ENCODE data around the gene ZBTB16. TPM values are rescaled to one million over a fixed set of nuclear protein-coding genes. Genes with fewer than 3 reads are reported as not detected.

Gene ZBTB16
- total and polyA plus RNA-seq, 2 experiments from 2014 or later, result 0.29 to 1.4 TPM

GRCh38 chr11:114282488-114282887, 223.0 kb downstream of the ZBTB16 start:
- H3K9me3 Mint-ChIP-seq, result no peaks in the 10 kb centered on the region
- TF ChIP-seq STAT1 (IDR thresholded peaks at IDR 0.05; ENCODE audit: unreplicated experiment) (no peak), ZNF114 (CRISPR knock-in tag; IDR thresholded peaks at IDR 0.05) (no peak), JUNB (IDR thresholded peaks at IDR 0.05; ENCODE audit: unreplicated experiment) (no peak), ZNF462 (CRISPR knock-in tag; IDR thresholded peaks at IDR 0.05) (no peak), REST (IDR thresholded peaks at IDR 0.05; ENCODE audit: unreplicated experiment) (no peak), POLR2AphosphoS5 (IDR thresholded peaks at IDR 0.05; ENCODE audit: low read depth) (no peak)
- H3K4me1 ChIP-seq (ENCODE audit: insufficient read depth), result no peaks in the 10 kb centered on the region
- H3K36me3 Mint-ChIP-seq (ENCODE audit: low read depth), result no peaks in the 10 kb centered on the region; the same call in 2 of the 3 replicates
- H3K4me1 Mint-ChIP-seq, result peaks cover 5% of the 10 kb centered on the region; the same call in 1 of the 3 replicates
- peaks cover 6% of the 10 kb centered on the region for H3K27me3 Mint-ChIP-seq (ENCODE audit: insufficient read depth, low read depth, poor library complexity)
- H3K27ac ChIP-seq (ENCODE audit: low read depth), result no peak overlapping the region
- ATAC-seq, result no peak
- H4K20me1 ChIP-seq (replicated peaks; ENCODE audit: insufficient read depth), result no peaks in the 10 kb centered on the region
- DNase-seq (ENCODE audit: low spot score), result peak; percentile 21
- no peak overlapping the region for H3K4me3 Mint-ChIP-seq
- H2AFZ ChIP-seq, result no peak overlapping the region; the same call in 1 of the 2 replicates
- no peaks in the 10 kb centered on the region for H3K36me3 ChIP-seq (ENCODE audit: insufficient read depth)
- no peak overlapping the region for H3K4me3 ChIP-seq
- H3K9me2 ChIP-seq (ENCODE audit: insufficient read depth), result no peaks in the 10 kb centered on the region
- no peaks in the 10 kb centered on the region for H3F3A ChIP-seq (replicated peaks; ENCODE audit: low read depth)
- no peaks in the 10 kb centered on the region for H3K27me3 ChIP-seq (ENCODE audit: insufficient read depth)
- H3K79me2 ChIP-seq (replicated peaks; ENCODE audit: insufficient read depth), result no peaks in the 10 kb centered on the region
- H3K27ac Mint-ChIP-seq, result no peak overlapping the region
- H3K4me2 ChIP-seq, result no peak overlapping the region

Data from GM23338 (cell line).